Panc1 (cell line): ENCODE measurements around the gene SRBD1. TPM values are rescaled to one million over a fixed set of nuclear protein-coding genes. Genes with fewer than 3 reads are reported as not detected.

Source experiments
- ATAC-seq: fragments of 200-7000 bp; cut with Tn5 transposase; 2 replicates; pipeline ENCODE4 v1.9.1; 2020; ENCODE audit warnings: mild to moderate bottlenecking, moderate library complexity
- BruUV-seq: library from RNA; stranded (reverse); fragments of 400-500 nt; replicated peaks from 2 replicates; lab custom pipeline; 2021; lab: Mats Ljungman, UMichigan
- CTCF ChIA-PET: fragments of 300-600 bp; sonication (Branson Sonifier 250); formaldehyde crosslinking; loops from one replicate; lab custom pipeline; 2022; ENCODE audit warnings: antibody characterized with exemption; lab: Charles Lee
- POLR2A ChIA-PET: fragments of 300-600 bp; sonication (Branson Sonifier 250); formaldehyde crosslinking; loops from one replicate; lab custom pipeline; 2022; ENCODE audit warnings: antibody characterized with exemption; lab: Charles Lee
- DNase-seq: peaks from one replicate; pipeline ENCODE4 v3.0.0-alpha.2; 2010; ENCODE audit warnings: low read depth, low spot score
- H3K27ac ChIP-seq: 2 replicates; pipeline ENCODE4 v1.5.1; 2011; ENCODE audit warnings: mild to moderate bottlenecking, low read length, inconsistent platforms
- H3K27me3 ChIP-seq: fragments of 200-500 bp; sonication (Bioruptor generic); 2 replicates; pipeline ENCODE4 v1.6.0; 2014; ENCODE audit warnings: low read length, inconsistent platforms; ENCODE audit not compliant: control insufficient read depth, insufficient read depth
- H3K36me3 ChIP-seq: fragments of 200-500 bp; sonication (Bioruptor generic); 2 replicates; pipeline ENCODE4 v1.5.1; 2014; ENCODE audit warnings: inconsistent platforms, mild to moderate bottlenecking, low read length, moderate library complexity; ENCODE audit not compliant: control insufficient read depth, insufficient read depth
- H3K4me1 ChIP-seq: 2 replicates; pipeline ENCODE4 v1.5.1; 2011; ENCODE audit warnings: inconsistent platforms, mild to moderate bottlenecking, low read length, moderate library complexity; ENCODE audit not compliant: control insufficient read depth, insufficient read depth
- H3K4me3 ChIP-seq, 2 experiments: 2 replicates each; pipeline ENCODE4 v1.5.1; 2011 to 2012; ENCODE audit warnings: low read depth in 2 of 2, low read length in 2 of 2, mild to moderate bottlenecking in 2 of 2, inconsistent platforms in 1 of 2, moderate library complexity in 1 of 2
- H3K9me3 ChIP-seq: fragments of 200-500 bp; sonication (Bioruptor generic); 2 replicates; pipeline ENCODE4 v1.5.1; 2014; ENCODE audit warnings: low read depth, mild to moderate bottlenecking, inconsistent platforms, low read length, moderate library complexity; ENCODE audit not compliant: control insufficient read depth, insufficient read depth
- CTCF ChIP-seq: fragments of 450-650 bp; IDR thresholded peaks from 2 replicates; pipeline ENCODE4 v1.5.1; 2017; ENCODE audit warnings: mild to moderate bottlenecking
- POLR2AphosphoS5 ChIP-seq: IDR thresholded peaks from 2 replicates; pipeline ENCODE4 v1.6.1; 2012; ENCODE audit warnings: mild to moderate bottlenecking, low read depth, low read length, moderate library complexity
- REST ChIP-seq, 2 experiments: IDR thresholded peaks; 2 replicates each; pipeline ENCODE4 v1.6.1; 2011 to 2012; ENCODE audit warnings: low read depth in 2 of 2, control low read depth in 1 of 2, low read length in 1 of 2, mild to moderate bottlenecking in 1 of 2, moderate library complexity in 1 of 2; ENCODE audit not compliant: insufficient read depth in 1 of 2
- SIN3A ChIP-seq: IDR thresholded peaks from 2 replicates; pipeline ENCODE4 v1.6.1; 2012; ENCODE audit warnings: low read depth, mild to moderate bottlenecking, low read length, moderate library complexity, borderline replicate concordance; ENCODE audit not compliant: insufficient read depth
- TCF7L2 ChIP-seq: IDR thresholded peaks from 2 replicates; pipeline ENCODE4 v1.6.1; 2011; ENCODE audit warnings: mild to moderate bottlenecking, low read depth, low read length, inconsistent platforms
- in situ Hi-C: cut with HindIII; loops from 2 replicates; pipeline ENCODE4 v1.10.0; 2016; ENCODE audit warnings: low sequenced_read_pairs, low pct_unique_long_range_greater_than_20kb
- intact Hi-C: fragments of 100-400 bp; cut with micrococcal nuclease; formaldehyde crosslinking; loops from one replicate; pipeline ENCODE4 v1.10.0; 2022; ENCODE audit not compliant: unreplicated experiment
- total RNA-seq: library from RNA; stranded (reverse); gene quantifications from one replicate; pipeline ENCODE4 v1.2.1, GENCODE V29; 2021; ENCODE audit not compliant: unreplicated experiment

The SRBD1 gene
- total RNA-seq, 1 experiment from 2014 or later: 9.7 TPM

GRCh38 chr2:45572979-45573378, 38.1 kb downstream of the SRBD1 start:
- no TSS peak for BruUV-seq
- TF ChIP-seq POLR2AphosphoS5 (no peak), TCF7L2 (no peak), REST (IDR thresholded peaks at IDR 0.05; ENCODE audit: insufficient read depth in 1 of 2, low read depth in 2 of 2, low read length in 1 of 2) (no peak), SIN3A (no peak), CTCF (no peak)
- Histone ChIP-seq H3K27me3 (no peaks in the 10 kb centered on the region), H3K4me3 (no peak overlapping the region), H3K9me3 (no peaks in the 10 kb centered on the region), H3K36me3 (peaks cover 4% of the 10 kb centered on the region), H3K27ac (no peak overlapping the region), H3K4me1 (no peaks in the 10 kb centered on the region; the same call in 1 of the 2 replicates)
- CTCF ChIA-PET: no interaction called here
- intact Hi-C loops: no loop called here
- POLR2A ChIA-PET: no interaction called here
- ATAC-seq (no peak), DNase-seq (no peak)
- in situ Hi-C loops: no loop called here

GRCh38 chr2:45571940-45572339, 39.1 kb downstream of the SRBD1 start:
- no peaks in the 10 kb centered on the region for H3K9me3 ChIP-seq
- H3K27me3 ChIP-seq: no peaks in the 10 kb centered on the region
- H3K36me3 ChIP-seq: peaks cover 4% of the 10 kb centered on the region
- H3K4me1 ChIP-seq: no peaks in the 10 kb centered on the region; the same call in 1 of the 2 replicates
- intact Hi-C loops: no loop called here
- ChIA-PET CTCF (no interaction called here), POLR2A (no interaction called here)
- no peak overlapping the region for H3K4me3 ChIP-seq
- no peak for TF ChIP-seq TCF7L2
- TF ChIP-seq SIN3A: no peak
- no peak for TF ChIP-seq POLR2AphosphoS5
- no peak for TF ChIP-seq REST (IDR thresholded peaks at IDR 0.05; ENCODE audit: insufficient read depth in 1 of 2, low read depth in 2 of 2, low read length in 1 of 2)
- TF ChIP-seq CTCF: no peak
- no TSS peak for BruUV-seq
- DNase-seq (no peak), ATAC-seq (no peak)
- H3K27ac ChIP-seq: no peak overlapping the region
- in situ Hi-C loops: no loop called here
